Activated CD8-positive, alpha-beta T cell treated with anti-CD3 and anti-CD28 coated beads for 36 hours (primary cell): ENCODE results near the gene SORL1-AS1.
A peak's percentile ranks its signal among the peaks of the same experiment; 100 is the strongest.

Source experiments
- ATAC-seq: fragments of 200-7000 bp; cut with Tn5 transposase; one replicate; pipeline ENCODE4 v1.10.0; 2021; ENCODE audit warnings: mild to moderate bottlenecking, moderate library complexity
- CTCF ChIA-PET: fragments of 350-600 bp; sonication (Branson Sonifier 250); formaldehyde crosslinking; loops from one replicate; lab custom pipeline; 2021; ENCODE audit warnings: antibody characterized with exemption; lab: Charles Lee
- POLR2A ChIA-PET: fragments of 350-600 bp; sonication (Branson Sonifier 250); formaldehyde crosslinking; loops from one replicate; lab custom pipeline; 2021; ENCODE audit warnings: antibody characterized with exemption; lab: Charles Lee
- DNase-seq: peaks from one replicate; pipeline ENCODE4 v3.0.0-alpha.2; 2020
- H3K27ac Mint-ChIP-seq: one replicate; pipeline ENCODE4 v1.8.0; 2021; ENCODE audit warnings: mild to moderate bottlenecking, mixed read lengths
- H3K27me3 Mint-ChIP-seq: one replicate; pipeline ENCODE4 v1.8.0; 2021; ENCODE audit warnings: mixed read lengths
- H3K36me3 Mint-ChIP-seq: one replicate; pipeline ENCODE4 v1.8.0; 2021; ENCODE audit warnings: low read depth, mixed read lengths
- H3K4me1 Mint-ChIP-seq: one replicate; pipeline ENCODE4 v1.8.0; 2021; ENCODE audit warnings: low read depth, mixed read lengths
- H3K4me3 Mint-ChIP-seq: one replicate; pipeline ENCODE4 v1.8.0; 2021; ENCODE audit warnings: mild to moderate bottlenecking, moderate library complexity, mixed read lengths
- H3K9me3 Mint-ChIP-seq: one replicate; pipeline ENCODE4 v1.8.0; 2021; ENCODE audit warnings: mixed read lengths
- CTCF ChIP-seq: fragments of 200-600 bp; IDR thresholded peaks from one replicate; pipeline ENCODE4 v1.8.0; 2022; ENCODE audit warnings: antibody characterized with exemption, mild to moderate bottlenecking
- intact Hi-C: fragments of 100-400 bp; cut with micrococcal nuclease; formaldehyde crosslinking; loops from one replicate; pipeline ENCODE4 v1.10.0; 2022

Gene SORL1-AS1

GRCh38 chr11:121451986-121452608, 670 bp downstream of the SORL1-AS1 start, which contains the start of gene SORL1:
Gene SORL1, plus strand, starts transcription at chr11:121452314. Its CDS starts 18 bp downstream, at chr11:121452332.
- POLR2A ChIA-PET = interaction anchor here (0.6 to 9.1 kb wide), 16 partner anchors 10 to 159 kb away, joined by 3 to 180 read pairs (median 4); partner anchors contain the start of gene SC5D
- CTCF ChIA-PET = interaction anchor here (1.1 to 5.3 kb wide), 5 partner anchors 8 to 139 kb away, joined by 3 to 78 read pairs (median 4); no protein-coding TSS in a partner anchor
- Mint-ChIP-seq H3K27me3 (no peaks in the 10 kb centered on the region), H3K4me1 (peaks cover 77% of the 10 kb centered on the region), H3K27ac (peak within 1 kb of the TSS; percentile 98), H3K9me3 (no peaks in the 10 kb centered on the region), H3K36me3 (peaks cover 36% of the 10 kb centered on the region), H3K4me3 (peak within 1 kb of the TSS; percentile 95)
- intact Hi-C loops = loop anchor here (2.0 to 10.0 kb wide), 3 partner anchors 13 to 140 kb away; no protein-coding TSS in a partner anchor
- peak; percentile 43 for TF ChIP-seq CTCF
- ATAC-seq = peak; percentile 66
- DNase-seq = peak; percentile 84

DNA sequence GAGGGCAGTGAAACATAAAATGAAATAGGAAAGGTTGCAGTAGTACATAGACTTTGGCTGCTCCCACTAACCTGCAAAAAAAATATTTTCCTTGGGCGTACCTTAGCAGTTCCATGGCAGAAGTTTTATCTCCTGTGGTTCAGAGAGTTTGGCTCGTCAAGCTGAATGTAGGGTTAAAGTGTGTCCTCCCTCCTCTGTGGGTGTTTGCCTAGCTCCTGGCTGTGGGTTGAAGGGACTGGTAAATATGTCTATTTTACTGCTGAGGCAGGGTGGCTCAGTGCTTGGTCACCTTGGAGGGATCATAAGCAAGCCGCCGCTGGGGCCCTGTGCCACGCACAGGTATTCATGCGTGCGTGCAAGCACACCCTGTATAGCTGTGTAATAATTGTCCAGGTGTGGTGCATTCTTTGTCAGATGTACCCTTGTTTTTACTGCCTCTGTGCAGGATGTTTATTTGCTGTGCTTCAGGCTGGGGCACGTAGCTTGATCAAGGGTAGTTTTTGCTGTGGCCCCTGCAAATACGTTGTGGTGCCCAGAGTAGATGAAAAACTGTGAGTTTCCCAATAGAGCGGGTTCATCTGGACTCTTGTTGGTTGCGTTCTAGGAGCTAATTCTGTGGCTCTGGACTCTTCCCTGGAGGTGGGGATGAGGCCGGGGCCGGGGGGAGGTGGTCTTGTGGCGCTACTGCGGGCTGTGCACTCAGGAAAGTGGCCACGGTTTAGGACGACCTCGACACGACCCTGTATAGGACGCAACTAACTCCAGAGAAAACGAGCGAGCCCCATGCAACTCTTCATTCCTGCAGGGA, 1.4 kb downstream of the SORL1-AS1 start:
- ATAC-seq = peak; percentile 5
- TF ChIP-seq CTCF = no peak
- H3K27me3 Mint-ChIP-seq = no peaks in the 10 kb centered on the region
- intact Hi-C loops = loop anchor here (2.0 to 10.0 kb wide), 3 partner anchors 13 to 141 kb away; no protein-coding TSS in a partner anchor
- CTCF ChIA-PET = interaction anchor here (0.7 to 5.3 kb wide), 15 partner anchors 9 to 144 kb away, joined by 3 to 78 read pairs (median 4); no protein-coding TSS in a partner anchor
- peak; percentile 55 for DNase-seq
- H3K9me3 Mint-ChIP-seq = no peaks in the 10 kb centered on the region
- H3K27ac Mint-ChIP-seq = peak overlapping the region; percentile 95
- peaks cover 75% of the 10 kb centered on the region for H3K4me1 Mint-ChIP-seq
- POLR2A ChIA-PET = interaction anchor here (0.6 to 9.1 kb wide), 16 partner anchors 7 to 380 kb away, joined by 3 to 180 read pairs (median 3); partner anchors contain the start of gene SC5D
- H3K4me3 Mint-ChIP-seq = peak overlapping the region; percentile 95
- H3K36me3 Mint-ChIP-seq = peaks cover 34% of the 10 kb centered on the region

DNA sequence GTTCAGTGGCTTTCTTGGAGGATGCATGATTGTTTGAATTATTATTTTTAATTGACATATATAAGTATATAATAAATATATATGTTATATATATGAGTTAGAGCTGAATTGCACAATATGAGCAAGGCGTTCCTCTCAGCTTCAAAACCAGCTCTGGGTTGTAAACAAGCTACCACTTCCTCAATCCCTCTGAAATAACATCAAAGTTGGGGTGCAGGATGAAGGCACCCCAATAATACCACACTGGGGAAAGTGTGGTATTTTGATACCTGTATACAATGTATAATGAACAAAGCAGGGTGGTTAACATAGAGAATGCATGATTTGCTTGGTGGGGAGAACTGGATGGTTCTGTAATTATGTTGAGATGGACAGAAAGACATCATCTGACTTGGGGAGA, 2.4 kb downstream of the SORL1-AS1 start:
- no peak for ATAC-seq
- TF ChIP-seq CTCF = no peak
- POLR2A ChIA-PET = interaction anchor here (0.9 to 9.1 kb wide), 9 partner anchors 8 to 130 kb away, joined by 3 to 180 read pairs (median 3); no protein-coding TSS in a partner anchor
- Mint-ChIP-seq H3K9me3 (no peaks in the 10 kb centered on the region), H3K4me1 (peaks cover 75% of the 10 kb centered on the region), H3K27me3 (no peaks in the 10 kb centered on the region), H3K36me3 (peaks cover 35% of the 10 kb centered on the region), H3K27ac (peak overlapping the region; percentile 95), H3K4me3 (peak overlapping the region; percentile 95)
- CTCF ChIA-PET = interaction anchor here (1.1 to 5.3 kb wide), 7 partner anchors 13 to 141 kb away, joined by 3 to 78 read pairs (median 5); no protein-coding TSS in a partner anchor
- no peak for DNase-seq
- intact Hi-C loops = loop anchor here (2.0 to 10.0 kb wide), 3 partner anchors 14 to 142 kb away; no protein-coding TSS in a partner anchor

- peaks cover 32% of the 10 kb centered on the region for H3K36me3 Mint-ChIP-seq
- peak; percentile 45 for DNase-seq
- peak overlapping the region; percentile 45 for H3K4me3 Mint-ChIP-seq
- no peak for ATAC-seq
- CTCF ChIA-PET = interaction anchor here (1.0 to 5.3 kb wide), 5 partner anchors 11 to 142 kb away, joined by 3 to 78 read pairs (median 3); no protein-coding TSS in a partner anchor
- peak overlapping the region; percentile 95 for H3K27ac Mint-ChIP-seq
- POLR2A ChIA-PET = interaction anchor here (0.8 to 9.1 kb wide), 6 partner anchors 9 to 78 kb away, joined by 3 to 180 read pairs (median 3); no protein-coding TSS in a partner anchor
- peaks cover 74% of the 10 kb centered on the region for H3K4me1 Mint-ChIP-seq
- H3K9me3 Mint-ChIP-seq = no peaks in the 10 kb centered on the region
- no peaks in the 10 kb centered on the region for H3K27me3 Mint-ChIP-seq
- intact Hi-C loops = loop anchor here (2.0 to 10.0 kb wide), 3 partner anchors 15 to 143 kb away; no protein-coding TSS in a partner anchor
- TF ChIP-seq CTCF = no peak
These were observed 3.1 kb downstream of the SORL1-AS1 start for GRCh38 chr11:121449626-121450025.
